ENCODE measurements around the gene PMAIP1.

DNA sequence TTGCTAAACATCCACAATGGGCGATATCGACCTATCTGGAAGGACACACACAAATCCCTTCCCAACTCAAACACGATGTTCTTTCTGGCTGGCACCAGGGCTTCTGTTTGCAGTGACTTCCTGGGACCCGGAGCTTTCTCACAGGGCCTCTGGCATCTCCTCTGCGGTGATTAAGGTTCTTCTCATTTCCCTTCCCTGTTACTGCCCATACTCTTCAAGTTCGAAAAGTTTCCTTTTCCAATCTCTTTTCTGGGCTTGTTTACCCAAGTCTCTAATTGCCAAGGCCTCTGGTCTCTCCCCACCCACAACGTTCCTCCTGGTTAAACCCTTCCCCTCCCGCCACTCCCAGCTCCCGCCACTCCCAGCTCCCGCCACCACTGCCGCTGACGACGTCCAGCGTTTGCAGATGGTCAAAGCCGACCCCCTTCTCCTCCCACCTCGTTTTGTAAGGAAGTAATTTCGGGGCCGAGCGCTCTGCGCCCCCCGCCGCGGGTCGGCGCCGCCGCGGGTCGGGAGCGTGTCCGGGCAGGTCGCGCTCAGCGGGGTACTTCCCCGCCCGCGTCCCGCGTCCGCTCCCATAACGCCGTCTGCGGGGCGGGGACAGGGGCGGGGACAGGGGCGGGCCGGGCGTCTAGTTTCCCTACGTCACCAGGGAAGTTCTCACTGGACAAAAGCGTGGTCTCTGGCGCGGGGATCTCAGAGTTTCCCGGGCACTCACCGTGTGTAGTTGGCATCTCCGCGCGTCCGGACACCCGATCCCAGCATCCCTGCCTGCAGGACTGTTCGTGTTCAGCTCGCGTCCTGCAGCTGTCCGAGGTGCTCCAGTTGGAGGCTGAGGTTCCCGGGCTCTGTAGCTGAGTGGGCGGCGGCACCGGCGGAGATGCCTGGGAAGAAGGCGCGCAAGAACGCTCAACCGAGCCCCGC lies at the start of gene PMAIP1:
- TF ChIP-seq, protein P1, sequence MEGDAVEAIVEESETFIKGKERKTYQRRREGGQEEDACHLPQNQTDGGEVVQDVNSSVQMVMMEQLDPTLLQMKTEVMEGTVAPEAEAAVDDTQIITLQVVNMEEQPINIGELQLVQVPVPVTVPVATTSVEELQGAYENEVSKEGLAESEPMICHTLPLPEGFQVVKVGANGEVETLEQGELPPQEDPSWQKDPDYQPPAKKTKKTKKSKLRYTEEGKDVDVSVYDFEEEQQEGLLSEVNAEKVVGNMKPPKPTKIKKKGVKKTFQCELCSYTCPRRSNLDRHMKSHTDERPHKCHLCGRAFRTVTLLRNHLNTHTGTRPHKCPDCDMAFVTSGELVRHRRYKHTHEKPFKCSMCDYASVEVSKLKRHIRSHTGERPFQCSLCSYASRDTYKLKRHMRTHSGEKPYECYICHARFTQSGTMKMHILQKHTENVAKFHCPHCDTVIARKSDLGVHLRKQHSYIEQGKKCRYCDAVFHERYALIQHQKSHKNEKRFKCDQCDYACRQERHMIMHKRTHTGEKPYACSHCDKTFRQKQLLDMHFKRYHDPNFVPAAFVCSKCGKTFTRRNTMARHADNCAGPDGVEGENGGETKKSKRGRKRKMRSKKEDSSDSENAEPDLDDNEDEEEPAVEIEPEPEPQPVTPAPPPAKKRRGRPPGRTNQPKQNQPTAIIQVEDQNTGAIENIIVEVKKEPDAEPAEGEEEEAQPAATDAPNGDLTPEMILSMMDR (IDR thresholded peaks at IDR 0.05), result no peak
- TF ChIP-seq POLR2A (IDR thresholded peaks at IDR 0.05), result peak in 2 of 4 donors; percentile 32 to 33
- no peak for TF ChIP-seq EP300 (IDR thresholded peaks at IDR 0.05)
- TF ChIP-seq POLR2AphosphoS5 (IDR thresholded peaks at IDR 0.05), result peak; percentile 43 to 93 (median 86)
